K562 (cell line): ENCODE measurements around the gene IL1RAPL2. TPM values are rescaled to one million over a fixed set of nuclear protein-coding genes. Genes with fewer than 3 reads are reported as not detected.

ENCODE experiments used
- ATAC-seq: fragments of 200-7000 bp; cut with Tn5 transposase; 3 replicates; pipeline ENCODE4 v1.9.1; 2020; ENCODE audit warnings: moderate library complexity
- BruUV-seq: library from RNA; stranded (reverse); fragments of 400-500 nt; replicated peaks from 2 replicates; lab custom pipeline; 2021; lab: Mats Ljungman, UMichigan
- CTCF ChIA-PET: fragments of 300-600 bp; formaldehyde crosslinking; extraction: SDS; loops from one replicate; lab custom pipeline; 2021; ENCODE audit warnings: low intra/inter-chr PET ratio; lab: Yijun Ruan, JAX
- POLR2A ChIA-PET: fragments of 300-600, 350-650 bp; sonication (Branson Sonifier 250); formaldehyde crosslinking; extraction: SDS; loops from one replicate; lab custom pipeline; 2021; ENCODE audit warnings: antibody characterized with exemption, inconsistent platforms; lab: Yijun Ruan, JAX
- DNase-seq, 4 experiments: peaks; one replicate each; pipeline versions ENCODE4 v3.0.0 to v3.0.0-alpha.2; 2011 to 2018; ENCODE audit warnings: low spot score in 3 of 4, mixed read lengths in 3 of 4; ENCODE audit errors: extremely low read depth in 1 of 4
- FAIRE-seq: peaks from 2 replicates; lab custom pipeline; 2011; peaks lifted over from hg19 to GRCh38; lab: Jason Lieb, UNC
- H2AFZ ChIP-seq: 2 replicates; pipeline ENCODE4 v1.6.0; 2011; ENCODE audit warnings: low read depth, low read length, control low read depth, inconsistent platforms
- H3K27ac ChIP-seq: fragments of 200-600 bp; 3 replicates; pipeline ENCODE4 v1.8.0; 2011; ENCODE audit warnings: low read depth, mild to moderate bottlenecking, control low read depth, inconsistent platforms, low read length, moderate library complexity, mixed read lengths; ENCODE audit errors: extremely low read depth
- H3K27me3 ChIP-seq, 2 experiments: fragments of 300-600 bp in 1 of 2; 2 replicates in 1 of 2; 3 replicates in 1 of 2; pipeline versions ENCODE4 v1.6.0 to v1.8.0; 2011; ENCODE audit warnings: inconsistent platforms in 2 of 2, low read length in 2 of 2, mild to moderate bottlenecking in 1 of 2, mixed read lengths in 1 of 2, moderate library complexity in 1 of 2; ENCODE audit not compliant: control insufficient read depth in 2 of 2, insufficient read depth in 2 of 2
- H3K36me3 ChIP-seq: fragments of 300-600 bp; 3 replicates; pipeline ENCODE4 v1.8.0; 2011; ENCODE audit warnings: mild to moderate bottlenecking, low read length, inconsistent platforms; ENCODE audit not compliant: control insufficient read depth, insufficient read depth
- H3K4me1 ChIP-seq, 2 experiments: fragments of 200-600 bp in 1 of 2; replicated peaks in 1 of 2; 2 replicates in 1 of 2; 3 replicates in 1 of 2; pipeline versions ENCODE4 v1.5.1 to v1.8.0; 2011; ENCODE audit warnings: inconsistent platforms in 2 of 2, low read length in 2 of 2, mild to moderate bottlenecking in 1 of 2, mixed read lengths in 1 of 2, moderate library complexity in 1 of 2; ENCODE audit not compliant: control insufficient read depth in 2 of 2, insufficient read depth in 2 of 2
- H3K4me2 ChIP-seq: 2 replicates; pipeline ENCODE4 v1.6.1; 2011; ENCODE audit warnings: low read length, control low read depth, inconsistent platforms, mixed read lengths; ENCODE audit not compliant: insufficient read depth
- H3K4me3 ChIP-seq: fragments of 200-600 bp; sonication (generic), shearing (Covaris generic); 2 replicates; pipeline ENCODE4 v1.5.1; 2016; ENCODE audit warnings: control low read depth, inconsistent platforms
- H3K79me2 ChIP-seq: fragments of 200-600 bp; 3 replicates; pipeline ENCODE4 v1.8.0; 2011; ENCODE audit warnings: low read length, inconsistent platforms; ENCODE audit not compliant: control insufficient read depth, insufficient read depth
- H3K9ac ChIP-seq, 2 experiments: 2 replicates each; pipeline versions ENCODE4 v1.6.0 to v1.6.1; 2011; ENCODE audit warnings: low read depth in 2 of 2, low read length in 2 of 2, control low read depth in 1 of 2, inconsistent platforms in 1 of 2, mild to moderate bottlenecking in 1 of 2, mixed read lengths in 1 of 2; ENCODE audit not compliant: insufficient read depth in 1 of 2
- H3K9me1 ChIP-seq: one replicate; pipeline ENCODE4 v1.6.0; 2011; ENCODE audit warnings: inconsistent platforms, mild to moderate bottlenecking, low read length, moderate library complexity; ENCODE audit not compliant: control insufficient read depth, insufficient read depth
- H3K9me3 ChIP-seq: replicated peaks from 2 replicates; pipeline ENCODE4 v1.5.1; 2011; ENCODE audit warnings: low read depth, low read length, inconsistent platforms; ENCODE audit not compliant: control insufficient read depth, insufficient read depth
- H4K20me1 ChIP-seq: replicated peaks from 2 replicates; pipeline ENCODE4 v1.6.1; 2011; ENCODE audit warnings: low read length, inconsistent platforms, mixed read lengths; ENCODE audit not compliant: control insufficient read depth, insufficient read depth
- ZSCAN29 ChIP-seq: fragments of 450-650 bp; IDR thresholded peaks from 2 replicates; pipeline ENCODE4 v1.6.1; 2017
- WGBS: fragments of 100-300 bp; shearing (Covaris generic); methylation state at CpG from one replicate; pipeline ENCODE4 v1.1.6; 2016; ENCODE audit warnings: low coverage, mixed read lengths; ENCODE audit not compliant: insufficient coverage; ENCODE audit errors: missing lambda C conversion rate; 5-methylcytosine and 5-hydroxymethylcytosine counted together
- in situ Hi-C: fragments of 300-500 bp; cut with MboI; formaldehyde crosslinking; loops from 4 replicates; pipeline ENCODE4 v1.15.0; 2018; ENCODE audit warnings: inconsistent platforms, mixed read lengths
- intact Hi-C: fragments of 100-400 bp; cut with micrococcal nuclease; formaldehyde crosslinking; loops from 2 replicates; pipeline ENCODE4 v1.14.2; 2022
- polyA plus RNA-seq, 8 experiments: library from polyadenylated mRNA; depleted of rRNA in 4 of 8; stranded (reverse) in 5 of 8; unstranded in 3 of 8; fragments of >200 nt; fragmentation: Nextera tagmentation in 2 of 8; fragmentation: Illumina TruSeq in 1 of 8; extraction: Ambion mirVana in 2 of 8; extraction: Trizol in 1 of 8; gene quantifications; 2 replicates each; pipeline versions ENCODE4 v1.2.1 to v1.2.3, GENCODE V29; 2011 to 2014; ENCODE audit warnings: inconsistent platforms in 1 of 8, missing spikeins in 1 of 8
- total RNA-seq, 7 experiments: library from RNA; depleted of rRNA in 6 of 7; stranded (reverse); fragments of >200 nt in 6 of 7; fragmentation: Illumina TruSeq in 2 of 7; extraction: Trizol in 2 of 7; gene quantifications; 2 replicates each; pipeline versions ENCODE4 v1.2.1 to v1.2.3, GENCODE V29; 2011 to 2021; ENCODE audit warnings: low replicate concordance in 1 of 7
- TF ChIP-seq, protein P1 (sequence below): fragments of 450-650 bp; IDR thresholded peaks from 2 replicates; pipeline ENCODE4 v1.6.1; 2016; ENCODE audit warnings: mild to moderate bottlenecking
- TF ChIP-seq, protein P2 (sequence below): IDR thresholded peaks from 2 replicates; pipeline ENCODE4 v1.6.1; 2011; ENCODE audit not compliant: insufficient read length; ENCODE audit errors: extremely low read depth
- TF ChIP-seq, protein P3 (sequence below): fragments of 250-450 bp; sonication (Bioruptor Pico); IDR thresholded peaks from 2 replicates; pipeline ENCODE4 v1.8.0; 2022; ENCODE audit warnings: moderate library complexity, mild to moderate bottlenecking, inconsistent platforms

Gene IL1RAPL2
- total and polyA plus RNA-seq, 9 of the 15 experiments (the other 6 are each of a cell fraction or from before 2014, with no cell fraction given) = not detected

DNA sequence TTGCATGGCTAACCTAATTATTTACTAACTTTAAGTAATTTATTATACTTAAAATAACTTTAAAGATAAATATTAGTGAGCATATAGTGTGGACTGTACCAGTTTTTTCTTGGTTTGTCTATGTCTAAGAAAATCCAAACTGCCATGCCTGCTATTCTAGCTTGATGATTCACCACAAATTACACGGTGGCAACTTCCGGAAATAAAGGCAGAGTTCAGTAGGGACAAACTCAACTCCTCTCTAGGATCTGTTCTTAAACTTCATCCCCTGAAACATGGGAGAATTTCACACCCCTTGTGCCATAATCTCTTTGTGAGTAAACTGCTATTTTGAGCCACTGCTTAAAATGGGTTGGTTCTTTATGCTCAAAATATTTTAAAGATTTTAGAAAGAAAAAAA lies 1042.7 kb downstream of the IL1RAPL2 start:
- intact Hi-C loops (no loop called here), in situ Hi-C loops (no loop called here)
- Histone ChIP-seq H3K9me3 (no peaks in the 10 kb centered on the region), H3K36me3 (no peaks in the 10 kb centered on the region), H3K4me2 (no peak overlapping the region), H3K4me3 (no peak overlapping the region), H2AFZ (no peak overlapping the region), H3K27me3 (no peaks in the 10 kb centered on the region), H3K4me1 (no peaks in the 10 kb centered on the region), H3K27ac (no peak overlapping the region), H3K9ac (no peak overlapping the region), H4K20me1 (no peaks in the 10 kb centered on the region), H3K9me1 (no peaks in the 10 kb centered on the region), H3K79me2 (no peaks in the 10 kb centered on the region)
- 0% methylated on average over 2 of the region's 2 CpGs for WGBS
- no peak for TF ChIP-seq ZSCAN29
- TF ChIP-seq, protein P1, sequence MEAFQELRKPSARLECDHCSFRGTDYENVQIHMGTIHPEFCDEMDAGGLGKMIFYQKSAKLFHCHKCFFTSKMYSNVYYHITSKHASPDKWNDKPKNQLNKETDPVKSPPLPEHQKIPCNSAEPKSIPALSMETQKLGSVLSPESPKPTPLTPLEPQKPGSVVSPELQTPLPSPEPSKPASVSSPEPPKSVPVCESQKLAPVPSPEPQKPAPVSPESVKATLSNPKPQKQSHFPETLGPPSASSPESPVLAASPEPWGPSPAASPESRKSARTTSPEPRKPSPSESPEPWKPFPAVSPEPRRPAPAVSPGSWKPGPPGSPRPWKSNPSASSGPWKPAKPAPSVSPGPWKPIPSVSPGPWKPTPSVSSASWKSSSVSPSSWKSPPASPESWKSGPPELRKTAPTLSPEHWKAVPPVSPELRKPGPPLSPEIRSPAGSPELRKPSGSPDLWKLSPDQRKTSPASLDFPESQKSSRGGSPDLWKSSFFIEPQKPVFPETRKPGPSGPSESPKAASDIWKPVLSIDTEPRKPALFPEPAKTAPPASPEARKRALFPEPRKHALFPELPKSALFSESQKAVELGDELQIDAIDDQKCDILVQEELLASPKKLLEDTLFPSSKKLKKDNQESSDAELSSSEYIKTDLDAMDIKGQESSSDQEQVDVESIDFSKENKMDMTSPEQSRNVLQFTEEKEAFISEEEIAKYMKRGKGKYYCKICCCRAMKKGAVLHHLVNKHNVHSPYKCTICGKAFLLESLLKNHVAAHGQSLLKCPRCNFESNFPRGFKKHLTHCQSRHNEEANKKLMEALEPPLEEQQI = no peak
- TF ChIP-seq, protein P2, sequence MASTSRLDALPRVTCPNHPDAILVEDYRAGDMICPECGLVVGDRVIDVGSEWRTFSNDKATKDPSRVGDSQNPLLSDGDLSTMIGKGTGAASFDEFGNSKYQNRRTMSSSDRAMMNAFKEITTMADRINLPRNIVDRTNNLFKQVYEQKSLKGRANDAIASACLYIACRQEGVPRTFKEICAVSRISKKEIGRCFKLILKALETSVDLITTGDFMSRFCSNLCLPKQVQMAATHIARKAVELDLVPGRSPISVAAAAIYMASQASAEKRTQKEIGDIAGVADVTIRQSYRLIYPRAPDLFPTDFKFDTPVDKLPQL = no peak
- TF ChIP-seq, protein P3, sequence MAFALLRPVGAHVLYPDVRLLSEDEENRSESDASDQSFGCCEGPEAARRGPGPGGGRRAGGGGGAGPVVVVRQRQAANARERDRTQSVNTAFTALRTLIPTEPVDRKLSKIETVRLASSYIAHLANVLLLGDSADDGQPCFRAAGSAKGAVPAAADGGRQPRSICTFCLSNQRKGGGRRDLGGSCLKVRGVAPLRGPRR (CRISPR knock-in tag) = no peak
- FAIRE-seq (no peak), ATAC-seq (no peak), DNase-seq (no peak)
- CTCF ChIA-PET = no interaction called here
- BruUV-seq = no TSS peak
- POLR2A ChIA-PET = no interaction called here
